ENCODE measurements around the gene KIAA1671.

The KIAA1671 gene

DNA sequence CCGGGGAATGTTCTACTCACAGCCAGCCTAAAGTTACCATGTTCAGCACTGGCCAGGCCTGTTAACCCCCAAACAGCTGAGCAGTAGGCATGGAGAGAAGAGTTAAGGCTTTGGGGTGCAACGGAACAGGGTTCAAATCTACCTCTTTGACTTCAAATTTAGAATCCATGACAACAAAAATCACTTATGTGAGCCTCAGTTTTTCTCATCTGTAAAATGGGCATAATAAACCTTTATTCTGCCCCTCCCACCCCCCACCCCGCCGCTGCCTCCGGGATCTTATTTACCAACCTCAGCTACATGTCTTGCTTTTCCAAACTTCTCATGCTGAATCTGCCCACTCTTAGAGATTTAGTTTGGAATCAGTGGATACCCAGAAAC, 134.4 kb downstream of the KIAA1671 start:
- WGBS (ENCODE audit: insufficient coverage), result 40% methylated on average over 2 of the region's 5 CpGs
- H3K27me3 ChIP-seq (replicated peaks in 2 of 5; ENCODE audit: control insufficient read depth in 4 of 5, insufficient read depth in 5 of 5, low read length in 4 of 5), result peaks cover 0 to 4% (median 0%) of the 10 kb centered on the region in 5 experiments
- H3K4me3 ChIP-seq (ENCODE audit: control insufficient read depth in 1 of 7, extremely low read depth in 1 of 7, insufficient read depth in 4 of 7, low read depth in 2 of 7, low read length in 6 of 7), result no peak overlapping the region
- H3K27ac ChIP-seq (ENCODE audit: insufficient read depth in 1 of 2, low read depth in 1 of 2, low read length in 2 of 2, poor library complexity in 1 of 2, severe bottlenecking in 2 of 2), result no peak overlapping the region
- peaks cover 0 to 4% (median 0%) of the 10 kb centered on the region in 5 experiments for H3K9me3 ChIP-seq (ENCODE audit: control extremely low read depth in 1 of 5, control insufficient read depth in 4 of 5, insufficient read depth in 2 of 5, low read depth in 1 of 5, low read length in 4 of 5)
- DNase-seq, result no peak
- POLR2A ChIA-PET, result no interaction called here
- CTCF ChIA-PET, result no interaction called here
- H3K4me1 ChIP-seq (ENCODE audit: control extremely low read depth in 1 of 4, control insufficient read depth in 4 of 4, insufficient read depth in 4 of 4, low read length in 3 of 4), result peaks cover 0 to 7% (median 4%) of the 10 kb centered on the region in 4 experiments
- no peaks in the 10 kb centered on the region for H3K36me3 ChIP-seq (ENCODE audit: control insufficient read depth in 4 of 4, insufficient read depth in 4 of 4, low read length in 3 of 4)

DNA sequence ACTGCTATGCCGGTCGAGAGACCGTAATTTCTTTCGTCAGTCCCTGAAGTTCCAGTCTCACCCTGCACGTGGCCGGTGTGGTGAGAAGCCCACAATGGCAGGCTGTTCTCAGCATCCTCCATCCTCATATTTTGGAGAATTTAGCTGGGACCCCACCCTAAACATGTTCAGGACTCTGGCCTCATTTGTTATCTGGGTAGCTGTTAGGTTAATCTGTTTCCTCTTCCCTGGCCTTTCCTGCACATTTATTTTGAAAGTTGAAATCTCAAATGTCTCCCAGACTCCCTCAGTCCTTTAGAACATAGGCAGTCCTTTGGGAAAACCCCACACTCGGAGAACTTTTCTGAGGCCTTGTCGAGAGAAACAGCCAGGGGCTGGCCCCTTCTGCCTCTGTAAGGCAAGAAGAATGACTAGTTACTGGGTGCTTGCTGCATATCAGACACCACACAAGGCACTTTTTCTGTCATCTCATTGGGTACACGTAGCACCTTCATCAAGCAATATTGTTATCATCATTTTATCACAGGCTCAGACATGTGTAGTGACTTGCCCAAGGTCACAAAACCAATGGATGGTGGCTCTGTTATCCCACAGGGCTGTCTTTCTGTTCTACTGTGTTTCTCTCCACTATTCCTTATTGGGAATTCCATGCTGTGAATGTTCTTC, 137.8 kb downstream of the KIAA1671 start:
- Histone ChIP-seq H3K36me3 (ENCODE audit: control insufficient read depth in 4 of 4, insufficient read depth in 4 of 4, low read length in 3 of 4) (no peaks in the 10 kb centered on the region), H3K4me1 (ENCODE audit: control extremely low read depth in 1 of 4, control insufficient read depth in 4 of 4, insufficient read depth in 4 of 4, low read length in 3 of 4) (peaks cover 0 to 7% (median 4%) of the 10 kb centered on the region in 4 experiments), H3K27me3 (replicated peaks in 2 of 5; ENCODE audit: control insufficient read depth in 4 of 5, insufficient read depth in 5 of 5, low read length in 4 of 5) (peaks cover 0 to 4% (median 0%) of the 10 kb centered on the region in 5 experiments), H3K27ac (ENCODE audit: insufficient read depth in 1 of 2, low read depth in 1 of 2, low read length in 2 of 2, poor library complexity in 1 of 2, severe bottlenecking in 2 of 2) (no peak overlapping the region), H3K9me3 (ENCODE audit: control extremely low read depth in 1 of 5, control insufficient read depth in 4 of 5, insufficient read depth in 2 of 5, low read depth in 1 of 5, low read length in 4 of 5) (no peaks in the 10 kb centered on the region), H3K4me3 (ENCODE audit: control insufficient read depth in 1 of 7, extremely low read depth in 1 of 7, insufficient read depth in 4 of 7, low read depth in 2 of 7, low read length in 6 of 7) (no peak overlapping the region)
- WGBS (ENCODE audit: insufficient coverage), result 81% methylated on average over 9 of the region's 9 CpGs
- POLR2A ChIA-PET, result no interaction called here
- CTCF ChIA-PET, result interaction anchor here (1.4 kb wide), 1 partner anchor 13 kb away, joined by 4 read pairs; no protein-coding TSS in a partner anchor
- no peak for DNase-seq

DNA sequence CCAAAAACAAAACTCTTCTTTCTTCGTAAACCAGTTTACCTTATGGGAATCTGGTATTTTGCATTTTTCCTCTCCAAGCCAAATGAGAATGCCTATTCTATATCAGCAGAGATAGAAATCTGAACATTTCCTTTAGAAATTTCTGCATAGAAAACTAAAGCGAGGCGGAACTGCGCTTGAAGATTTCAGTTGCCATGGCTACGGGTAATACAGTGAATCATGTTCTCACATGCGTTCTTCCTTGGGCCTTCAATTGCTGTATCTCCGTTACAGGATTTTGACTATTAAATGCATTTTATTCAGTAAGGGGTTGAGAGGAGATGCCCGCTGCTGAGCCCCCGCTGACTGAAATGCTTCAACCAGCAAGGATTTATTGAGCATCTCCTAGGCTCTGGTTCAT, 138.9 kb downstream of the KIAA1671 start:
- H3K27ac ChIP-seq (ENCODE audit: insufficient read depth in 1 of 2, low read depth in 1 of 2, low read length in 2 of 2, poor library complexity in 1 of 2, severe bottlenecking in 2 of 2), result no peak overlapping the region
- WGBS (ENCODE audit: insufficient coverage), result 95% methylated on average over 8 of the region's 9 CpGs
- POLR2A ChIA-PET, result no interaction called here

DNA sequence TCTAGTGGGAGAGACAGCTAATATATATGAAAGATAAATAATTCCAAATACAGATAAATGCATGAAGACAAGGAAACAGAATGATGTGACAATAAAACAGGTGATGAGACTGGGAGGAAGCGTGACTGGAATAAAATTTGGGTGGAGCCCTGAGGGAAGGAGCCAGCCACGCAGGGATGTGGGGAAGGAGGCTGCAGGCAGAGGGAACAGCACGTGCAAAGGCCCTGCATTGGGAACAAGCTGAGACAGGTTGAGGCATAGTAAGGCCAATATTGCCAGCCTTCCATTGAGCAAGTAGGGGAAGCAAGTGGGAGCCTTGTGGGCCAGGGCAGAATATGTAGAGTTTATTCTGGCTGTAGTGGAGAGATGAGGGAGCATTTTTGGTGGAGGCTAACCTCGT, 139.6 kb downstream of the KIAA1671 start:
- Histone ChIP-seq H3K27ac (ENCODE audit: insufficient read depth in 1 of 2, low read depth in 1 of 2, low read length in 2 of 2, poor library complexity in 1 of 2, severe bottlenecking in 2 of 2) (no peak overlapping the region), H3K4me3 (ENCODE audit: control insufficient read depth in 1 of 7, extremely low read depth in 1 of 7, insufficient read depth in 4 of 7, low read depth in 2 of 7, low read length in 6 of 7) (no peak overlapping the region), H3K9me3 (ENCODE audit: control extremely low read depth in 1 of 5, control insufficient read depth in 4 of 5, insufficient read depth in 2 of 5, low read depth in 1 of 5, low read length in 4 of 5) (no peaks in the 10 kb centered on the region), H3K4me1 (ENCODE audit: control extremely low read depth in 1 of 4, control insufficient read depth in 4 of 4, insufficient read depth in 4 of 4, low read length in 3 of 4) (no peaks in the 10 kb centered on the region), H3K27me3 (replicated peaks in 2 of 5; ENCODE audit: control insufficient read depth in 4 of 5, insufficient read depth in 5 of 5, low read length in 4 of 5) (no peaks in the 10 kb centered on the region), H3K36me3 (ENCODE audit: control insufficient read depth in 4 of 4, insufficient read depth in 4 of 4, low read length in 3 of 4) (no peaks in the 10 kb centered on the region)
- WGBS (ENCODE audit: insufficient coverage), result 91% methylated on average over 4 of the region's 4 CpGs
- no peak for DNase-seq
- POLR2A ChIA-PET, result no interaction called here
- CTCF ChIA-PET, result interaction anchor here (1.3 kb wide), 1 partner anchor 14 kb away, joined by 4 read pairs; no protein-coding TSS in a partner anchor

More for the DNA sequence above, 138.9 kb downstream of the KIAA1671 start:
- Histone ChIP-seq H3K4me1 (ENCODE audit: control extremely low read depth in 1 of 4, control insufficient read depth in 4 of 4, insufficient read depth in 4 of 4, low read length in 3 of 4) (peaks cover 0 to 4% (median 3%) of the 10 kb centered on the region in 4 experiments), H3K9me3 (ENCODE audit: control extremely low read depth in 1 of 5, control insufficient read depth in 4 of 5, insufficient read depth in 2 of 5, low read depth in 1 of 5, low read length in 4 of 5) (no peaks in the 10 kb centered on the region), H3K27me3 (replicated peaks in 2 of 5; ENCODE audit: control insufficient read depth in 4 of 5, insufficient read depth in 5 of 5, low read length in 4 of 5) (no peaks in the 10 kb centered on the region), H3K4me3 (ENCODE audit: control insufficient read depth in 1 of 7, extremely low read depth in 1 of 7, insufficient read depth in 4 of 7, low read depth in 2 of 7, low read length in 6 of 7) (no peak overlapping the region), H3K36me3 (ENCODE audit: control insufficient read depth in 4 of 4, insufficient read depth in 4 of 4, low read length in 3 of 4) (no peaks in the 10 kb centered on the region)
- CTCF ChIA-PET, result no interaction called here
- no peak for DNase-seq

DNA sequence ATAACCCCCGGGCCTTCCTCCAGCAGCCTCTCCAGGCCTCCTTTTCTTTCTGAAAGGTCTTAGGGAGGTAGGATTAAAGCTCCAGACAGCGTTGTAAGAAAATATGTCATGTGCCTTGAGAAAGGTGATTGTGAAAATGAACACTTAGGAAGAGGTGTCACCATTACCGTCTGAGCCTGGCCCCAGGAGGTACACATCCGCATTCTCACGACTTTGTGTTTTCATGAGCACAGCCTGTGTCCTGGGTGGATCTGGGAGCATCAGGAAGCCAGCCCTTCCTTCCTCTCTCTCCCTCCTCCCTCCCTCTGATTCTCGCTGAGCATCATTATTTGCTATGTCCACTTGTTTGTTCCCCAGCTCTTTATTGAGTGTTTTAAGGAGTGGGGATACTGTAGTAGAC, 142.1 kb downstream of the KIAA1671 start:
- 77% methylated on average over 2 of the region's 6 CpGs for WGBS (ENCODE audit: insufficient coverage)
- H3K27me3 ChIP-seq (replicated peaks in 2 of 5; ENCODE audit: control insufficient read depth in 4 of 5, insufficient read depth in 5 of 5, low read length in 4 of 5), result no peaks in the 10 kb centered on the region
- ChIA-PET POLR2A (no interaction called here), CTCF (interaction anchor here (1.2 kb wide), 1 partner anchor 17 kb away, joined by 4 read pairs; no protein-coding TSS in a partner anchor)
- H3K36me3 ChIP-seq (ENCODE audit: control insufficient read depth in 4 of 4, insufficient read depth in 4 of 4, low read length in 3 of 4), result no peaks in the 10 kb centered on the region
- H3K27ac ChIP-seq (ENCODE audit: insufficient read depth in 1 of 2, low read depth in 1 of 2, low read length in 2 of 2, poor library complexity in 1 of 2, severe bottlenecking in 2 of 2), result no peak overlapping the region
- H3K4me1 ChIP-seq (ENCODE audit: control extremely low read depth in 1 of 4, control insufficient read depth in 4 of 4, insufficient read depth in 4 of 4, low read length in 3 of 4), result no peaks in the 10 kb centered on the region
- DNase-seq, result no peak
- no peak overlapping the region for H3K4me3 ChIP-seq (ENCODE audit: control insufficient read depth in 1 of 7, extremely low read depth in 1 of 7, insufficient read depth in 4 of 7, low read depth in 2 of 7, low read length in 6 of 7)
- H3K9me3 ChIP-seq (ENCODE audit: control extremely low read depth in 1 of 5, control insufficient read depth in 4 of 5, insufficient read depth in 2 of 5, low read depth in 1 of 5, low read length in 4 of 5), result no peaks in the 10 kb centered on the region

DNA sequence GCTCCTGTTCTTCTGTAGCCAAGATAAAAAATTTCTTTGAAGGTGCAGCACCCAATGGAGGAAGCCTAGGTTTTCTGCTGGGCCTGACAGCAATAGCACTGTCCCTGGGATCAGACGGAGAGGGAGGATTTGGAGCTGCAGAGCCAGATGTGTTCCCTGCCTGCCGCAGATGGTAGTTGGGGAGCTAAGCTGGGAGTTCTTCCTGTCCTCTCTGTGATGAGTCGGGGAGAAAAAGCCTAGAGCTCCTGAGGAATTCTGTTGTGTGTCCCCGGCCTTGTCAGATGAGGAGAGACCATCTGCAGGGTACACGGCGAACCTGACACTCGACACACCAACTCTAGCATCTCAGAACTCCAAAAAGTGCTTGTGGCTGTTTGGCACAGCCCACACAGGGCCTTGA, 143.4 kb downstream of the KIAA1671 start:
- 96% methylated on average over 7 of the region's 7 CpGs for WGBS (ENCODE audit: insufficient coverage)
- CTCF ChIA-PET, result interaction anchor here (0.9 to 1.2 kb wide), 2 partner anchors 9 to 16 kb away, joined by 3 to 6 read pairs; no protein-coding TSS in a partner anchor

DNA sequence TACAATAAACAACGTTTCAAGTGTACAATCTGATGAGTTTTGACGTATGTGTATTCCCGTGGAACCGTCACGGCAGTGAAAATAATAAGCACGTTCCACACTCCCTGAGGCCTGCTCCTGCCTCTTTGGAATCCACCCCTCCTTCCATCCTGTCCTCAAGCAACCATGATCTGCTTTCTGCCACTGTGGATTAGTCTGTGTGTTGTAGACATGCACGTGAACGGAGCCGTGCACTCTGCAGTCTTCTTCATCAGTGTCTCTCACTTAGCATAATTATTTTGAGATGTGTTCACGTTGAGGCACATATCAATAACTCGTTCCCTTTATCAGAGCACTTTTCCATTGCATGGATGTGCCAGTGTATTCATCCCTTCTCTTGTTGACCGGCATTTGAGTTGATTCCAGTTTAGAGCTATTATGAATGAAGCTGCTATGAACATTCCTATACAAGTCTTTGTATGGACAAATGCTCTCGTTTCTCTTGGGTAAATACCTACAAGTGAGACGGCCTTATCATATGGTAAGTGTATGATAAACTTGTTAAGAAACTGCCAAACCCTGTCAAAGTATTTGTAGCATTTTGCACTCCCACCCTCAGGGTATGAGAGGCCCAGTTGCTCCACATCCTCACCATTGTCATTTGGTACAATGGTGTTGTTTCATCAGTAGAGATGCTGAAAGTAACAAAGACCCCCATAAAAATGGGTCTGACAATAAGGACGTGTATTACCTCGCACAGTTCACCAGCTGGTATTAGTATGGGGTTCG, 144.3 kb downstream of the KIAA1671 start:
- H3K4me1 ChIP-seq (ENCODE audit: control extremely low read depth in 1 of 4, control insufficient read depth in 4 of 4, insufficient read depth in 4 of 4, low read length in 3 of 4), result no peaks in the 10 kb centered on the region
- WGBS (ENCODE audit: insufficient coverage), result 93% methylated on average over 14 of the region's 17 CpGs
- H3K27ac ChIP-seq (ENCODE audit: insufficient read depth in 1 of 2, low read depth in 1 of 2, low read length in 2 of 2, poor library complexity in 1 of 2, severe bottlenecking in 2 of 2), result no peak overlapping the region
- H3K36me3 ChIP-seq (ENCODE audit: control insufficient read depth in 4 of 4, insufficient read depth in 4 of 4, low read length in 3 of 4), result no peaks in the 10 kb centered on the region
- H3K27me3 ChIP-seq (replicated peaks in 2 of 5; ENCODE audit: control insufficient read depth in 4 of 5, insufficient read depth in 5 of 5, low read length in 4 of 5), result no peaks in the 10 kb centered on the region
- no peak for DNase-seq
- no peak overlapping the region for H3K4me3 ChIP-seq (ENCODE audit: control insufficient read depth in 1 of 7, extremely low read depth in 1 of 7, insufficient read depth in 4 of 7, low read depth in 2 of 7, low read length in 6 of 7)
- ChIA-PET CTCF (interaction anchor here (1.2 kb wide), 1 partner anchor 15 kb away, joined by 6 read pairs; no protein-coding TSS in a partner anchor), POLR2A (no interaction called here)
- no peaks in the 10 kb centered on the region for H3K9me3 ChIP-seq (ENCODE audit: control extremely low read depth in 1 of 5, control insufficient read depth in 4 of 5, insufficient read depth in 2 of 5, low read depth in 1 of 5, low read length in 4 of 5)

More for the DNA sequence above, 143.4 kb downstream of the KIAA1671 start:
- Histone ChIP-seq H3K36me3 (ENCODE audit: control insufficient read depth in 4 of 4, insufficient read depth in 4 of 4, low read length in 3 of 4) (no peaks in the 10 kb centered on the region), H3K27me3 (replicated peaks in 2 of 5; ENCODE audit: control insufficient read depth in 4 of 5, insufficient read depth in 5 of 5, low read length in 4 of 5) (no peaks in the 10 kb centered on the region), H3K4me3 (ENCODE audit: control insufficient read depth in 1 of 7, extremely low read depth in 1 of 7, insufficient read depth in 4 of 7, low read depth in 2 of 7, low read length in 6 of 7) (no peak overlapping the region), H3K9me3 (ENCODE audit: control extremely low read depth in 1 of 5, control insufficient read depth in 4 of 5, insufficient read depth in 2 of 5, low read depth in 1 of 5, low read length in 4 of 5) (no peaks in the 10 kb centered on the region), H3K27ac (ENCODE audit: insufficient read depth in 1 of 2, low read depth in 1 of 2, low read length in 2 of 2, poor library complexity in 1 of 2, severe bottlenecking in 2 of 2) (no peak overlapping the region), H3K4me1 (ENCODE audit: control extremely low read depth in 1 of 4, control insufficient read depth in 4 of 4, insufficient read depth in 4 of 4, low read length in 3 of 4) (no peaks in the 10 kb centered on the region)
- POLR2A ChIA-PET, result no interaction called here
- DNase-seq, result no peak

All from common myeloid progenitor, CD34-positive (primary cell).